Suprapubic skin (tissue), 4 donors: ENCODE measurements around the gene EOGT. TPM values are rescaled to one million over a fixed set of nuclear protein-coding genes. Genes with fewer than 3 reads are reported as not detected.

Experiments used
- DNase-seq, 2 donors: peaks; one replicate each; pipeline ENCODE4 v3.0.0-alpha.2; 2019; ENCODE audit warnings: low spot score in 2 of 2
- H3K27ac ChIP-seq: fragments of 200-600 bp; sonication (generic); one replicate; pipeline ENCODE4 v1.5.1; 2019
- H3K27me3 ChIP-seq: fragments of 200-600 bp; sonication (generic); one replicate; pipeline ENCODE4 v1.5.1; 2019
- H3K36me3 ChIP-seq: fragments of 200-600 bp; sonication (generic); one replicate; pipeline ENCODE4 v1.5.1; 2019
- H3K4me1 ChIP-seq: fragments of 200-600 bp; sonication (generic); one replicate; pipeline ENCODE4 v1.5.1; 2019
- H3K4me3 ChIP-seq: fragments of 200-600 bp; sonication (generic); one replicate; pipeline ENCODE4 v1.5.1; 2019; ENCODE audit warnings: mild to moderate bottlenecking
- H3K9me3 ChIP-seq: fragments of 200-600 bp; sonication (generic); one replicate; pipeline ENCODE4 v1.5.1; 2019
- EP300 ChIP-seq: sonication (generic); formaldehyde crosslinking; IDR thresholded peaks from one replicate; pipeline ENCODE4 v1.6.1; 2017; ENCODE audit warnings: antibody characterized with exemption
- POLR2A ChIP-seq, 2 donors: fragments of 450-650 bp; IDR thresholded peaks; one replicate each; pipeline ENCODE4 v1.6.1; 2017; ENCODE audit warnings: antibody characterized with exemption in 2 of 2, mild to moderate bottlenecking in 2 of 2, moderate library complexity in 2 of 2
- POLR2AphosphoS5 ChIP-seq, 3 donors: sonication (generic); formaldehyde crosslinking; IDR thresholded peaks; one replicate each; pipeline ENCODE4 v1.6.1; 2017; ENCODE audit warnings: antibody characterized with exemption in 3 of 3
- WGBS: methylation state at CpG from one replicate; pipeline ENCODE4 v1.1.5; 2018; 5-methylcytosine and 5-hydroxymethylcytosine counted together
- total RNA-seq, 4 donors: library from RNA; depleted of rRNA; stranded (reverse); fragments of >200 nt; gene quantifications; one replicate each; pipeline ENCODE4 v1.1.0, GENCODE V29; 2016
- TF ChIP-seq, protein P1 (sequence below), 2 donors: fragments of 200-600 bp in 1 of 2; fragments of 450-650 bp in 1 of 2; sonication (generic) in 1 of 2; IDR thresholded peaks; one replicate each; pipeline ENCODE4 v1.5.1; 2016 to 2019; ENCODE audit warnings: antibody characterized with exemption in 2 of 2, mild to moderate bottlenecking in 1 of 2, moderate library complexity in 1 of 2

The EOGT gene
- total RNA-seq, 4 donors from 2014 or later = 15.3 to 27.8 (median 20.9) TPM

DNA sequence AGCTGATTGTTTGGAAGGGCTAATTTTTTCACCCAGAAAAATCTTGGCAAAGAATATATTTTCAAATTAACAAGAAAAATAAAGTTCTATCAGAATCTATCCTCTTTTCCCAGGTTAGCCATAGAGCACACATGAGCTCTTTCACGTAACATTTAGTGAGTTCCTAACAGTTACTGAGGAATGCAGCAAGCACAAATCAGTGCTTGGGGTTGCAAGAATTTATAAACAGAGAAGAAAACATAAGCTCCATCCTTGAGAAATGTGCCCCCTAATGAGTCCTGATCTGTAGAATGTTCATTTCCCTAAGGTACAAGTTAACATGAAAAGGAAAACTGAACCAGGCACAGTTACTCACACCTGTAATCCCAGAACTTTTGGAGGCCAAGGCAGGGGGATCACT, 13.9 kb downstream of the EOGT start:
- 80% methylated on average over 1 of the region's 1 CpG for WGBS
- no peak for DNase-seq
- Histone ChIP-seq H3K9me3 (no peaks in the 10 kb centered on the region), H3K27me3 (no peaks in the 10 kb centered on the region), H3K27ac (no peak overlapping the region), H3K4me1 (no peaks in the 10 kb centered on the region), H3K4me3 (no peak overlapping the region), H3K36me3 (peaks cover 55% of the 10 kb centered on the region)
- no peak for TF ChIP-seq POLR2AphosphoS5 (IDR thresholded peaks at IDR 0.05)
- TF ChIP-seq POLR2A (IDR thresholded peaks at IDR 0.05) = no peak
- TF ChIP-seq, protein P1, sequence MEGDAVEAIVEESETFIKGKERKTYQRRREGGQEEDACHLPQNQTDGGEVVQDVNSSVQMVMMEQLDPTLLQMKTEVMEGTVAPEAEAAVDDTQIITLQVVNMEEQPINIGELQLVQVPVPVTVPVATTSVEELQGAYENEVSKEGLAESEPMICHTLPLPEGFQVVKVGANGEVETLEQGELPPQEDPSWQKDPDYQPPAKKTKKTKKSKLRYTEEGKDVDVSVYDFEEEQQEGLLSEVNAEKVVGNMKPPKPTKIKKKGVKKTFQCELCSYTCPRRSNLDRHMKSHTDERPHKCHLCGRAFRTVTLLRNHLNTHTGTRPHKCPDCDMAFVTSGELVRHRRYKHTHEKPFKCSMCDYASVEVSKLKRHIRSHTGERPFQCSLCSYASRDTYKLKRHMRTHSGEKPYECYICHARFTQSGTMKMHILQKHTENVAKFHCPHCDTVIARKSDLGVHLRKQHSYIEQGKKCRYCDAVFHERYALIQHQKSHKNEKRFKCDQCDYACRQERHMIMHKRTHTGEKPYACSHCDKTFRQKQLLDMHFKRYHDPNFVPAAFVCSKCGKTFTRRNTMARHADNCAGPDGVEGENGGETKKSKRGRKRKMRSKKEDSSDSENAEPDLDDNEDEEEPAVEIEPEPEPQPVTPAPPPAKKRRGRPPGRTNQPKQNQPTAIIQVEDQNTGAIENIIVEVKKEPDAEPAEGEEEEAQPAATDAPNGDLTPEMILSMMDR (IDR thresholded peaks at IDR 0.05) = no peak
- no peak for TF ChIP-seq EP300

- TF ChIP-seq, protein P1 (IDR thresholded peaks at IDR 0.05) = no peak
- TF ChIP-seq POLR2A (IDR thresholded peaks at IDR 0.05) (no peak), POLR2AphosphoS5 (IDR thresholded peaks at IDR 0.05) (no peak)
- H3K36me3 ChIP-seq = peaks cover 55% of the 10 kb centered on the region
- H3K27ac ChIP-seq = no peak overlapping the region
- no peaks in the 10 kb centered on the region for H3K27me3 ChIP-seq
- no peaks in the 10 kb centered on the region for H3K4me1 ChIP-seq
- H3K9me3 ChIP-seq = no peaks in the 10 kb centered on the region
- DNase-seq = no peak
- H3K4me3 ChIP-seq = no peak overlapping the region
Observed at GRCh38 chr3:68999158-68999557, 14.3 kb downstream of the EOGT start.

DNA sequence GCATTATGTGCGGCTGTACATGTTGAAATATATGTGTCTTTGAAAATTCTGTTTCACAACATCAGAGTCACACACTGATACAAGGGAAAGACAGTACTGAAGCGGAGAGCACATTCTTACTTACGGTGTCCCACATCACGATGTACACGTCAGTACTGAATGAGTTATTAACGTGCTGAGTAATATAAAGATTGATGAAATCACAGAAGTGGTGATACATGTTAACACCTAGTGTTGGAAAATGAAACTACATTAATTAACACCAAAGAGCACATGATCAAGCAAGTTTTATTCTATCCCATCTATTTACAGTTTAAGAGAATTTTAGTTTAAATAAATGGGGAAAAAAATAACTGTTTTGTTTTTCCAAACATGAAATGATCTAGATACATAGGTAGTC, 15.6 kb downstream of the EOGT start:
- no peak for DNase-seq
- Histone ChIP-seq H3K27me3 (no peaks in the 10 kb centered on the region), H3K4me3 (no peak overlapping the region), H3K27ac (no peak overlapping the region), H3K4me1 (no peaks in the 10 kb centered on the region), H3K9me3 (no peaks in the 10 kb centered on the region), H3K36me3 (peaks cover 54% of the 10 kb centered on the region)
- TF ChIP-seq EP300 (no peak), POLR2AphosphoS5 (IDR thresholded peaks at IDR 0.05) (no peak), POLR2A (IDR thresholded peaks at IDR 0.05) (no peak)
- TF ChIP-seq, protein P1 (IDR thresholded peaks at IDR 0.05) = no peak
- WGBS = 82% methylated on average over 6 of the region's 6 CpGs

DNA sequence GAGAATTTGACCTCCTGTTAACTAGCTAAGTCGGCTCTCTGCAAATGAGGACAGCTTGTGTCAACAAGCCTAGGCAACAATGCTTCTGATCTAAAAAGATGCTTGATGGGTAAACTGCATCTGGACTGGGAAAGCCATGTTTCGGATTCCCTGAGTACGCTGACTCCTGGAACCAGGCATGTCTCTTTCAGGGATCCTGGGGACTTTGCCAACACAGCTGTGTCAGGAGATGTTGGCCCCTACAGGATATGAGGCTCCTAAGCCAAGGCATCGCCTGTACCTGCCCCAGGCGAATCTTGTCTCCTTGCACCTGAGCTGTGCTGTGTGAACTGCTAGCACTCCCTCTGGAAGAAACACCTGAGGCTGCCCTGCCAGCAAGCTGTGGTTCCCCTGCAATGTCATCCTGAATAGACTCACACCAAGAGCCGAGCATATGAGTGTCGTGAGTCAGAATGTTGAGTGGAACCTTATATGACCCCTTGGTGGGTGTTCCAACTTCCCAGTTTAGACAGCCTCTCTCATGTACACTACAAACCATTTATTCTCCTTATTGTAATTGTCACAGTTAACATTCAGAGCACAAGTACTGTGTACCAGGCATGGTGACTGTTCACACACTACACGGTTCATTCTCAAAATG, 17.0 kb downstream of the EOGT start:
- 63% methylated on average over 6 of the region's 8 CpGs for WGBS
- H3K4me3 ChIP-seq = no peak overlapping the region
- no peaks in the 10 kb centered on the region for H3K4me1 ChIP-seq
- no peak overlapping the region for H3K27ac ChIP-seq
- DNase-seq = no peak
- no peaks in the 10 kb centered on the region for H3K9me3 ChIP-seq
- peaks cover 51% of the 10 kb centered on the region for H3K36me3 ChIP-seq
- H3K27me3 ChIP-seq = no peaks in the 10 kb centered on the region
- no peak for TF ChIP-seq POLR2A (IDR thresholded peaks at IDR 0.05)

- Histone ChIP-seq H3K4me3 (no peak overlapping the region), H3K27ac (no peak overlapping the region), H3K4me1 (no peaks in the 10 kb centered on the region), H3K9me3 (no peaks in the 10 kb centered on the region), H3K36me3 (peaks cover 79% of the 10 kb centered on the region), H3K27me3 (no peaks in the 10 kb centered on the region)
- no peak for TF ChIP-seq EP300
- TF ChIP-seq POLR2AphosphoS5 (IDR thresholded peaks at IDR 0.05) = no peak
- TF ChIP-seq, protein P1 (IDR thresholded peaks at IDR 0.05) = no peak
- TF ChIP-seq POLR2A (IDR thresholded peaks at IDR 0.05) = no peak
- WGBS = 80% methylated on average over 4 of the region's 4 CpGs
- no peak for DNase-seq
Observed at GRCh38 chr3:68988740-68989139, 24.7 kb downstream of the EOGT start.

DNA sequence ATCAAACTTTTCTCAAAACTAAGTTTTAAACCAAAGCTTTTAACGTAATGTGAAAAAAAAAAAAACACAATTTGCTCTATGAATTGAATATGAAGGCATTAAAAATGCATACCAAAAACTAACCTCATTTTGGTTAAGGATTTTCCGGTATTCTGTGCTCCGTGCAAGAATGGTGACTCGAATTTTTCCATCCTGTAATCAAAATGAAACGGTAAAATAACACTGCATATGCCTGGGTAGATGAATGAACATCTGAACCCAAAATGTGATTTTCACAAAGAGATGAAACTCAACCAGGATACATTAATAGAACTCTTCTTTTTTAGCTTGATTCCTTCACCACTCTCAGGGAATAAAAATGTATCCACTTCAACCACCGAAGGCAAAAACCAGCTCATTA, 26.2 kb downstream of the EOGT start:
- no peaks in the 10 kb centered on the region for H3K9me3 ChIP-seq
- H3K36me3 ChIP-seq = peaks cover 76% of the 10 kb centered on the region
- H3K4me1 ChIP-seq = no peaks in the 10 kb centered on the region
- no peak overlapping the region for H3K4me3 ChIP-seq
- WGBS = 77% methylated on average over 6 of the region's 6 CpGs
- no peak overlapping the region for H3K27ac ChIP-seq
- DNase-seq = no peak
- no peaks in the 10 kb centered on the region for H3K27me3 ChIP-seq
- TF ChIP-seq, protein P1 (IDR thresholded peaks at IDR 0.05) = no peak
- TF ChIP-seq POLR2AphosphoS5 (IDR thresholded peaks at IDR 0.05) (no peak), EP300 (no peak), POLR2A (IDR thresholded peaks at IDR 0.05) (no peak)
